CD4-positive, alpha-beta T cell (primary cell): ENCODE data around the gene EXOG. TPM values are rescaled to one million over a fixed set of nuclear protein-coding genes. Genes with fewer than 3 reads are reported as not detected.

Experiments
- ATAC-seq: fragments of 200-7000 bp; cut with Tn5 transposase; one replicate; pipeline ENCODE4 v1.10.0; 2022; ENCODE audit warnings: mild to moderate bottlenecking; ENCODE audit not compliant: poor library complexity
- CTCF ChIA-PET: fragments of 350-600 bp; sonication (Branson Sonifier 250); formaldehyde crosslinking; loops from one replicate; lab custom pipeline; 2021; ENCODE audit warnings: antibody characterized with exemption, inconsistent platforms; lab: Charles Lee
- POLR2A ChIA-PET: fragments of 350-600 bp; sonication (Branson Sonifier 250); formaldehyde crosslinking; loops from one replicate; lab custom pipeline; 2021; ENCODE audit warnings: antibody characterized with exemption, inconsistent platforms; lab: Charles Lee
- DNase-seq, 14 experiments: peaks; one replicate each; pipeline ENCODE4 v3.0.0-alpha.2; 2013 to 2020; ENCODE audit warnings: mixed read lengths in 2 of 14
- H3K27ac ChIP-seq, 2 donors: one replicate each; pipeline versions ENCODE4 v1.5.1 to v1.7.0; 2013; ENCODE audit warnings: low read length in 2 of 2, low read depth in 1 of 2, mild to moderate bottlenecking in 1 of 2
- H3K27me3 ChIP-seq, 2 experiments: 1 replicate in 1 of 2; 2 replicates in 1 of 2; pipeline versions ENCODE4 v1.6.1 to v1.7.0; 2013; ENCODE audit warnings: low read length in 2 of 2, control low read depth in 1 of 2, mild to moderate bottlenecking in 1 of 2, moderate library complexity in 1 of 2; ENCODE audit not compliant: insufficient read depth in 2 of 2, control insufficient read depth in 1 of 2
- H3K36me3 ChIP-seq: one replicate; pipeline ENCODE4 v1.6.1; 2013; ENCODE audit warnings: low read length, control low read depth; ENCODE audit not compliant: insufficient read depth
- H3K4me1 ChIP-seq: one replicate; pipeline ENCODE4 v1.6.1; 2013; ENCODE audit warnings: low read length, control low read depth; ENCODE audit not compliant: insufficient read depth
- H3K4me3 ChIP-seq: one replicate; pipeline ENCODE4 v1.5.1; 2013; ENCODE audit warnings: mild to moderate bottlenecking, low read length, moderate library complexity
- H3K9me3 ChIP-seq, 2 experiments: 1 replicate in 1 of 2; 2 replicates in 1 of 2; pipeline versions ENCODE4 v1.6.1 to v1.7.0; 2013; ENCODE audit warnings: low read length in 2 of 2, mild to moderate bottlenecking in 2 of 2, control low read depth in 1 of 2, moderate library complexity in 1 of 2; ENCODE audit not compliant: control insufficient read depth in 1 of 2, insufficient read depth in 1 of 2
- H3K27ac Mint-ChIP-seq: one replicate; pipeline ENCODE4 v1.8.0; 2020; ENCODE audit warnings: mixed read lengths
- H3K27me3 Mint-ChIP-seq: one replicate; pipeline ENCODE4 v1.8.0; 2021; ENCODE audit warnings: mixed read lengths
- H3K36me3 Mint-ChIP-seq: one replicate; pipeline ENCODE4 v1.8.0; 2021; ENCODE audit warnings: low read depth, mixed read lengths
- H3K4me1 Mint-ChIP-seq: one replicate; pipeline ENCODE4 v1.8.0; 2021; ENCODE audit warnings: low read depth, mixed read lengths
- H3K4me3 Mint-ChIP-seq: one replicate; pipeline ENCODE4 v1.8.0; 2020; ENCODE audit warnings: mild to moderate bottlenecking, mixed read lengths
- H3K9me3 Mint-ChIP-seq: one replicate; pipeline ENCODE4 v1.8.0; 2020; ENCODE audit warnings: mixed read lengths
- intact Hi-C, 2 experiments: fragments of 100-400 bp; cut with DNase I in 1 of 2; cut with micrococcal nuclease in 1 of 2; formaldehyde crosslinking; loops; one replicate each; pipeline versions ENCODE4 v1.15.1 to v1.9.0; 2023 to 2025; cut with DNase I, micrococcal nuclease
- total RNA-seq, 174 experiments: library from RNA in 2 of 174; stranded (reverse) in 2 of 174; gene quantifications; one replicate each; pipeline ENCODE4 v1.2.3 and lab custom pipeline; 2021 to 2026
- TF ChIP-seq, protein P1 (sequence below): fragments of 200-600 bp; IDR thresholded peaks from one replicate; pipeline ENCODE4 v1.8.0; 2022; ENCODE audit warnings: antibody characterized with exemption, mild to moderate bottlenecking

The EXOG gene
- total RNA-seq, 2 experiments from 2014 or later, result 13.7 to 16.0 TPM

DNA sequence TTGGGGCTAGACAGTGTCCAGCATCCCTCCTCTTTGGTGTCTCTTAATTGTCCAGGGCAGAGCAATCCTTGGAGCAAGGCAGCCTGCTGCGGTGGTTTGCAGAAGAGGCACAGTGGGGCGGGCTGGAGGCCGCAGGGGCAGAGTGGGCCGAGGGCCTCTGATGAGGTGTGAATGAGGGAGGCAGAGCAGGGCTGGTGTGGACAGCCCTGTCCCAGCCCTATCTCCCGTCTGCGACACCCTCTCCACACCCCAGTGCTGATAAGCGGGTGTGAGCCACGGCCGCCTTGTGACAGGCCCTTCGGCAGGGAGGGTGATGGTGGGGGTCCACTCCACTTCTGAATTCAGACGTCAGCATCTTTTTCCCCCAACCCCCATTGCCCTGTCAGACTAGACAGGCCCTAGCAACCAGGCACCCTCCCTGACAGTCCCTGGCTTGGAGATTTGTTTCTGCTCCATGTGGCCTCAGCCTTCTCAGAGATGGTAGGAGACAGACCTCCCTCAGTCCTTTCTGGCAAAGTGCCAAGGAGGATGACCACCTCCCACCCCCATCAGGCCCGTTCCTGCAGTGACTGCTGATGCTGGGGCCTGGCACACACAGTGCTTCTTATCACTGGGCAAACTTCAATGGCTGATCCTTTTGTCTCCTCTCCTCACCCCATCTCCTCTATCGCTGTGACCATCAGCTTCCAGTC lies 37.3 kb downstream of the EXOG start:
- POLR2A ChIA-PET, result no interaction called here
- peaks cover 33% of the 10 kb centered on the region for H3K36me3 Mint-ChIP-seq
- no peak overlapping the region for H3K27ac ChIP-seq
- H3K36me3 ChIP-seq, result peaks cover 23% of the 10 kb centered on the region
- H3K4me3 Mint-ChIP-seq, result no peak overlapping the region
- H3K4me1 Mint-ChIP-seq, result no peaks in the 10 kb centered on the region
- intact Hi-C loops, result no loop called here
- CTCF ChIA-PET, result no interaction called here
- no peaks in the 10 kb centered on the region for H3K4me1 ChIP-seq
- no peak for ATAC-seq
- H3K27me3 ChIP-seq, result no peaks in the 10 kb centered on the region
- no peak overlapping the region for H3K4me3 ChIP-seq
- H3K27ac Mint-ChIP-seq, result no peak overlapping the region
- H3K27me3 Mint-ChIP-seq, result no peaks in the 10 kb centered on the region
- H3K9me3 Mint-ChIP-seq, result no peaks in the 10 kb centered on the region
- TF ChIP-seq, protein P1, sequence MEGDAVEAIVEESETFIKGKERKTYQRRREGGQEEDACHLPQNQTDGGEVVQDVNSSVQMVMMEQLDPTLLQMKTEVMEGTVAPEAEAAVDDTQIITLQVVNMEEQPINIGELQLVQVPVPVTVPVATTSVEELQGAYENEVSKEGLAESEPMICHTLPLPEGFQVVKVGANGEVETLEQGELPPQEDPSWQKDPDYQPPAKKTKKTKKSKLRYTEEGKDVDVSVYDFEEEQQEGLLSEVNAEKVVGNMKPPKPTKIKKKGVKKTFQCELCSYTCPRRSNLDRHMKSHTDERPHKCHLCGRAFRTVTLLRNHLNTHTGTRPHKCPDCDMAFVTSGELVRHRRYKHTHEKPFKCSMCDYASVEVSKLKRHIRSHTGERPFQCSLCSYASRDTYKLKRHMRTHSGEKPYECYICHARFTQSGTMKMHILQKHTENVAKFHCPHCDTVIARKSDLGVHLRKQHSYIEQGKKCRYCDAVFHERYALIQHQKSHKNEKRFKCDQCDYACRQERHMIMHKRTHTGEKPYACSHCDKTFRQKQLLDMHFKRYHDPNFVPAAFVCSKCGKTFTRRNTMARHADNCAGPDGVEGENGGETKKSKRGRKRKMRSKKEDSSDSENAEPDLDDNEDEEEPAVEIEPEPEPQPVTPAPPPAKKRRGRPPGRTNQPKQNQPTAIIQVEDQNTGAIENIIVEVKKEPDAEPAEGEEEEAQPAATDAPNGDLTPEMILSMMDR, result no peak
- no peaks in the 10 kb centered on the region for H3K9me3 ChIP-seq
- DNase-seq, result no peak

DNA sequence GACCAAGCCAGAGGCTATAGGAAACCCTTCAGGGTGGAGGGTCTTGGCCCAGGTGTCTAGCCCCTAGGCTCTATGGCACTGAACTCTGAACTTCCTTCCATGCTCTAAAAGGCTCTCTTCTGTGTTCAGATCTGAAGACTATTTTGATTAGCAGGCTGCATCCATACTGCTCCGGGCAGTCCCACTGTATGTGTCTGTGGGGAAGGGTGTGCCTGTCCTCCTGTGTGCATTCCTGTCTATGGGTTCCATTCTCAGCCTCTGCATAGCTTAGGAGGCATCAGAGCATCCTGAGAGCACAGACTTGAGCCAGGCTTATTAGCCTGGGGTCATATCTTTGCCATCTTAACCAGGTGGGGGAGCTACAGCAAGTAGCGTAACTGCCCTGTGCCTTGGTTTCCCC lies 38.0 kb downstream of the EXOG start:
- ATAC-seq, result no peak
- Histone ChIP-seq H3K4me3 (no peak overlapping the region), H3K36me3 (peaks cover 23% of the 10 kb centered on the region), H3K27me3 (no peaks in the 10 kb centered on the region), H3K4me1 (no peaks in the 10 kb centered on the region), H3K9me3 (no peaks in the 10 kb centered on the region), H3K27ac (no peak overlapping the region)
- CTCF ChIA-PET, result no interaction called here
- POLR2A ChIA-PET, result no interaction called here
- H3K27ac Mint-ChIP-seq, result no peak overlapping the region
- no peaks in the 10 kb centered on the region for H3K9me3 Mint-ChIP-seq
- H3K36me3 Mint-ChIP-seq, result peaks cover 31% of the 10 kb centered on the region
- no peak for DNase-seq
- intact Hi-C loops, result no loop called here
- TF ChIP-seq, protein P1, result no peak
- no peaks in the 10 kb centered on the region for H3K4me1 Mint-ChIP-seq
- no peak overlapping the region for H3K4me3 Mint-ChIP-seq
- no peaks in the 10 kb centered on the region for H3K27me3 Mint-ChIP-seq

DNA sequence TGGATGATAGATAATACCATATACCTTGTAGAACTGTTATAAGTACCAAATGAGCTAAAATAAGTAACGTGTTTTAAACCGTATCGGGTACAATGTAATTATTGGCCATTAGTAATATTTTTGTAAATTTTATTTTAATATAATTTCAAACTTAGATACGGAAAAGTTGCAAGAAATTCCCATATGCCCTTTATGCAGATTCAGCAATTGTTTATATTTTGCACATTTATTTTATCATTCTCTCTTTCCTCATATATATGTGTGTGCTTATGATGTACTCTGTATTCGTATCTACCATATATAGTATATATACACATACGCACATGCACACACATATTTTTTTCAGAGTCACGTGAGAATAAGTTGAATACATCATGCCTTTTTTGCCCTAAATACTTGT lies 38.5 kb downstream of the EXOG start:
- H3K27ac Mint-ChIP-seq, result no peak overlapping the region
- H3K4me3 Mint-ChIP-seq, result no peak overlapping the region

More for the DNA sequence above, 38.5 kb downstream of the EXOG start:
- no peaks in the 10 kb centered on the region for H3K9me3 ChIP-seq
- no peak overlapping the region for H3K27ac ChIP-seq
- Mint-ChIP-seq H3K36me3 (peaks cover 35% of the 10 kb centered on the region), H3K9me3 (no peaks in the 10 kb centered on the region), H3K27me3 (no peaks in the 10 kb centered on the region), H3K4me1 (no peaks in the 10 kb centered on the region)
- ChIA-PET POLR2A (no interaction called here), CTCF (no interaction called here)
- H3K4me3 ChIP-seq, result no peak overlapping the region
- no peak for ATAC-seq
- no peaks in the 10 kb centered on the region for H3K4me1 ChIP-seq
- DNase-seq, result no peak
- H3K27me3 ChIP-seq, result no peaks in the 10 kb centered on the region
- H3K36me3 ChIP-seq, result peaks cover 23% of the 10 kb centered on the region
- TF ChIP-seq, protein P1, result no peak
- intact Hi-C loops, result no loop called here
